ENCODE results near the gene INPP5K. TPM values are rescaled to one million over a fixed set of nuclear protein-coding genes. Genes with fewer than 3 reads are reported as not detected.

Gene INPP5K
- total and polyA plus RNA-seq, 8 donors: 23.6 to 51.1 (median 27.2) TPM

DNA sequence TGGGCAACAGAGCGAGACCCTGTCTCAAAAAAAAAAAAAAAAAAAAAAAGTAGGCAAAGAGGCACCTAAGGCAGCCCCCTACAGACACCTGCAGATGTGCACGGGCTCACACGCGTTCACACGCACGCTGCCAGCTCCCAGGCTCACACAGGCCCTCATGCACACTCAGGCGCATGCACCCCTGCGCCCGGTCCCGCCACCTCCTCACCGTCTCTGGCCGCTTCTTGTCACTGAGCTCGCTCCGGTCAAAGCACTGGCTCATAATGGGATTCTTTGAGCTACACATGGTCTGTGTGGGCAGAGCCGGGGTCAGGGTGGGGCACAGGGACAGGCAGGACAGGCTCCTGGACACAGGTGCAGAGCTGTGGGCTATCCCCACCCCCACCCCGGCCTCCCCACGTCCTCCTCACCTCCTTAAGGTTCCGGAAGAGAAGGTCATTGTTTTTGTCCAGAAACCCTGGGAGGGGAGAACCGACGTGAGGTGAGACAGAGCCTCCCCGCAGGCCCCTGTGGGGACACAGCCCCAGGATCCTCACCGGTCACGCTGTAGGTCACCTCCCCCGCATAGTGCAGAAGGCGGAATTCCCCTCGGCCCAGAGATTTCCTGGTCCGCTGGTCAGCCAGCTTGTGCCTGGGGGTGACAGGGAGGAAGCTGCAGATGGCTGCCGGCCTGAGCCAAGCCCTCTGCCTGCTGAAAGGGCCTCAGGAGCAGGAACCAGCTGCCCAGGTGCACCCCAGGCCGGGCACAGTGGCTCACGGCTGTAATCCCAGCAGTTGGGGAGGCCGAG lies 41.8 kb downstream of the INPP5K start:
- Histone ChIP-seq H3K36me3 (peaks cover 0 to 93% of the 10 kb centered on the region in 2 donors), H3K27me3 (no peaks in the 10 kb centered on the region), H3K4me3 (no peak overlapping the region), H3K4me1 (peaks cover 0 to 18% of the 10 kb centered on the region in 2 donors), H3K9me3 (no peaks in the 10 kb centered on the region), H3K27ac (peak overlapping the region in 1 of 2 donors; percentile 18)
- DNase-seq (no peak), ATAC-seq (no peak)
- intact Hi-C loops (cut with DNase I): no loop called here
- TF ChIP-seq, protein P1, sequence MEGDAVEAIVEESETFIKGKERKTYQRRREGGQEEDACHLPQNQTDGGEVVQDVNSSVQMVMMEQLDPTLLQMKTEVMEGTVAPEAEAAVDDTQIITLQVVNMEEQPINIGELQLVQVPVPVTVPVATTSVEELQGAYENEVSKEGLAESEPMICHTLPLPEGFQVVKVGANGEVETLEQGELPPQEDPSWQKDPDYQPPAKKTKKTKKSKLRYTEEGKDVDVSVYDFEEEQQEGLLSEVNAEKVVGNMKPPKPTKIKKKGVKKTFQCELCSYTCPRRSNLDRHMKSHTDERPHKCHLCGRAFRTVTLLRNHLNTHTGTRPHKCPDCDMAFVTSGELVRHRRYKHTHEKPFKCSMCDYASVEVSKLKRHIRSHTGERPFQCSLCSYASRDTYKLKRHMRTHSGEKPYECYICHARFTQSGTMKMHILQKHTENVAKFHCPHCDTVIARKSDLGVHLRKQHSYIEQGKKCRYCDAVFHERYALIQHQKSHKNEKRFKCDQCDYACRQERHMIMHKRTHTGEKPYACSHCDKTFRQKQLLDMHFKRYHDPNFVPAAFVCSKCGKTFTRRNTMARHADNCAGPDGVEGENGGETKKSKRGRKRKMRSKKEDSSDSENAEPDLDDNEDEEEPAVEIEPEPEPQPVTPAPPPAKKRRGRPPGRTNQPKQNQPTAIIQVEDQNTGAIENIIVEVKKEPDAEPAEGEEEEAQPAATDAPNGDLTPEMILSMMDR (IDR thresholded peaks at IDR 0.05): no peak

GRCh38 chr17:1473841-1474240 lies 42.6 kb downstream of the INPP5K start:
- TF ChIP-seq, protein P1 (IDR thresholded peaks at IDR 0.05): no peak
- H3K36me3 ChIP-seq: peaks cover 0 to 93% of the 10 kb centered on the region in 2 donors
- H3K9me3 ChIP-seq: no peaks in the 10 kb centered on the region
- ATAC-seq (no peak), DNase-seq (no peak)
- H3K27me3 ChIP-seq: no peaks in the 10 kb centered on the region
- intact Hi-C loops (cut with DNase I): no loop called here
- H3K4me1 ChIP-seq: peaks cover 0 to 18% of the 10 kb centered on the region in 2 donors
- H3K4me3 ChIP-seq: no peak overlapping the region
- H3K27ac ChIP-seq: no peak overlapping the region

GRCh38 chr17:1473170-1473569 lies 43.2 kb downstream of the INPP5K start:
- Histone ChIP-seq H3K4me3 (no peak overlapping the region), H3K36me3 (peaks cover 0 to 93% of the 10 kb centered on the region in 2 donors), H3K27me3 (no peaks in the 10 kb centered on the region), H3K9me3 (no peaks in the 10 kb centered on the region), H3K27ac (no peak overlapping the region), H3K4me1 (peaks cover 0 to 23% of the 10 kb centered on the region in 2 donors)
- DNase-seq (no peak), ATAC-seq (no peak)
- intact Hi-C loops (cut with DNase I): no loop called here
- TF ChIP-seq, protein P1 (IDR thresholded peaks at IDR 0.05): no peak

GRCh38 chr17:1471911-1472821 lies 44.2 kb downstream of the INPP5K start:
- no peaks in the 10 kb centered on the region for H3K27me3 ChIP-seq
- H3K36me3 ChIP-seq: peaks cover 0 to 92% of the 10 kb centered on the region in 2 donors
- H3K4me3 ChIP-seq: no peak overlapping the region
- intact Hi-C loops (cut with DNase I): no loop called here
- no peak overlapping the region for H3K27ac ChIP-seq
- ATAC-seq (no peak), DNase-seq (peak in 1 of 4 donors; percentile 65)
- H3K9me3 ChIP-seq: no peaks in the 10 kb centered on the region
- TF ChIP-seq, protein P1 (IDR thresholded peaks at IDR 0.05): no peak
- H3K4me1 ChIP-seq: peaks cover 0 to 27% of the 10 kb centered on the region in 2 donors

- no peaks in the 10 kb centered on the region for H3K9me3 ChIP-seq
- H3K4me1 ChIP-seq: peaks cover 0 to 27% of the 10 kb centered on the region in 2 donors
- H3K36me3 ChIP-seq: peaks cover 0 to 92% of the 10 kb centered on the region in 2 donors
- DNase-seq (peak in 1 of 4 donors; percentile 68), ATAC-seq (no peak)
- H3K27ac ChIP-seq: no peak overlapping the region
- intact Hi-C loops (cut with DNase I): no loop called here
- no peaks in the 10 kb centered on the region for H3K27me3 ChIP-seq
- TF ChIP-seq, protein P1 (IDR thresholded peaks at IDR 0.05): no peak
- H3K4me3 ChIP-seq: no peak overlapping the region
Observed at GRCh38 chr17:1471490-1471889, 44.9 kb downstream of the INPP5K start.

All from left lung (tissue), 10 donors.